ENCODE results near the gene ITIH2.

DNA sequence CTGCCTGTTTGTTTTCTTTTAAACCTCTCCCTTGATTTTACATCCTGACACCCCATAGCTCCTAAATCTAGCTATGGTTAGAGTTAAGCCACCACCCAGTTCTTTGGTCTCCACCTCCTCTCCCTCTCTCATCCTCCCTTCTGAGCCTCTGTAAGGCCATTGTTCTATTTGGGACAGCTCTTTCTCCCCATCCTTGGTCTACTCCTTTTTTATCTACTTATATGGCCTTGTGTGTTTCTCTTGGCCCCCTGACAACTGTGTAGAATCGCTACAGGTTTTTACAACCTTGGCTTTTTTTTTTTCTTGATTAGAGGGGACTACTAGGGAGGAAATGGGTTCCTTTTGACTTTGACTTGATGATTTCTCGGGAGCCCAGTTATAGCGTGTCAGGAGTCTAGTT is 33.0 kb upstream of the ITIH2 start:
- TF ChIP-seq POLR2A (IDR thresholded peaks at IDR 0.05; ENCODE audit: extremely low read depth, insufficient read length), result no peak
- TF ChIP-seq, protein P1, sequence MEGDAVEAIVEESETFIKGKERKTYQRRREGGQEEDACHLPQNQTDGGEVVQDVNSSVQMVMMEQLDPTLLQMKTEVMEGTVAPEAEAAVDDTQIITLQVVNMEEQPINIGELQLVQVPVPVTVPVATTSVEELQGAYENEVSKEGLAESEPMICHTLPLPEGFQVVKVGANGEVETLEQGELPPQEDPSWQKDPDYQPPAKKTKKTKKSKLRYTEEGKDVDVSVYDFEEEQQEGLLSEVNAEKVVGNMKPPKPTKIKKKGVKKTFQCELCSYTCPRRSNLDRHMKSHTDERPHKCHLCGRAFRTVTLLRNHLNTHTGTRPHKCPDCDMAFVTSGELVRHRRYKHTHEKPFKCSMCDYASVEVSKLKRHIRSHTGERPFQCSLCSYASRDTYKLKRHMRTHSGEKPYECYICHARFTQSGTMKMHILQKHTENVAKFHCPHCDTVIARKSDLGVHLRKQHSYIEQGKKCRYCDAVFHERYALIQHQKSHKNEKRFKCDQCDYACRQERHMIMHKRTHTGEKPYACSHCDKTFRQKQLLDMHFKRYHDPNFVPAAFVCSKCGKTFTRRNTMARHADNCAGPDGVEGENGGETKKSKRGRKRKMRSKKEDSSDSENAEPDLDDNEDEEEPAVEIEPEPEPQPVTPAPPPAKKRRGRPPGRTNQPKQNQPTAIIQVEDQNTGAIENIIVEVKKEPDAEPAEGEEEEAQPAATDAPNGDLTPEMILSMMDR (IDR thresholded peaks at IDR 0.05; ENCODE audit: low read depth, low read length), result no peak
